PC-9 (cell line): ENCODE results near the gene UBE2D3.

Experiments
- CTCF ChIP-seq: fragments of 200-600 bp; sonication (generic); conservative IDR thresholded peaks from 2 replicates; pipeline ENCODE4 v1.6.1; 2017; ENCODE audit warnings: mixed run types, antibody characterized with exemption, mild to moderate bottlenecking, moderate library complexity
- EZH2 ChIP-seq: fragments of 200-600 bp; sonication (generic); IDR thresholded peaks from 2 replicates; pipeline ENCODE4 v1.8.0; 2017; ENCODE audit warnings: antibody characterized with exemption, low read depth

DNA sequence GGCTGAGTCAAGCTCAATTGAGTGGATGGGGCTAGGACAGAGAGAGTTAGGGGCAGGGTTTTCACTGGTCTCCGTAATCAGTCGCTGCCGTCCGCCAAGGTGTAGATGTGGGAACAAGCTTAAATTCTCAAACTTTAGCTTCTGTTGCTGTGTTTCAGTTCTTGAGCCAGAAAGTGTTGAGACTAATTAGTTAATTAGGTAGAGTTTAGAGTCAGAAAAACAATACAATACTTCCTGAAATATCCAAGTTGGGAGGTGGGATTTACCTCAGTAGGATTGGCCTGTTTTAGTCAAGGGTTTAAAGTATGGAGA lies 1.1 kb upstream of the UBE2D3 start:
- TF ChIP-seq CTCF: no peak
- TF ChIP-seq EZH2: no peak
